Endothelial cell of umbilical vein (primary cell): Measurements from ENCODE around the gene CCDC107. TPM values are rescaled to one million over a fixed set of nuclear protein-coding genes. Genes with fewer than 3 reads are reported as not detected.

Experiments
- BruUV-seq: library from RNA; stranded (reverse); fragments of 400-500 nt; replicated peaks from 2 replicates; lab custom pipeline; 2021; lab: Mats Ljungman, UMichigan
- CTCF ChIA-PET: fragments of 300-600, 350-600 bp; sonication (Branson Sonifier 250); formaldehyde crosslinking; loops from one replicate; lab custom pipeline; 2021; ENCODE audit warnings: antibody characterized with exemption, inconsistent platforms; lab: Charles Lee
- POLR2A ChIA-PET: fragments of 300-600, 350-600 bp; sonication (Branson Sonifier 250); formaldehyde crosslinking; loops from one replicate; lab custom pipeline; 2021; ENCODE audit warnings: antibody characterized with exemption, inconsistent platforms; lab: Charles Lee
- DNase-seq: peaks from one replicate; pipeline ENCODE4 v3.0.0-alpha.2; 2011; ENCODE audit warnings: low read depth, low spot score
- FAIRE-seq: peaks from 2 replicates; lab custom pipeline; 2011; peaks lifted over from hg19 to GRCh38; lab: Jason Lieb, UNC
- H2AFZ ChIP-seq: 2 replicates; pipeline ENCODE4 v1.6.0; 2012; ENCODE audit warnings: low read depth, low read length, control low read depth, inconsistent platforms
- H3K27ac ChIP-seq: 2 replicates; pipeline ENCODE4 v1.5.1; 2011; ENCODE audit warnings: low read depth, mild to moderate bottlenecking, control low read depth, low read length, moderate library complexity; ENCODE audit not compliant: insufficient read depth
- H3K27me3 ChIP-seq, 2 experiments: 2 replicates each; pipeline versions ENCODE4 v1.6.0 to v1.6.1; 2011; ENCODE audit warnings: low read length in 2 of 2, mixed read lengths in 1 of 2; ENCODE audit not compliant: control insufficient read depth in 2 of 2, insufficient read depth in 2 of 2
- H3K36me3 ChIP-seq, 2 experiments: 2 replicates in 1 of 2; 3 replicates in 1 of 2; pipeline ENCODE4 v1.5.1; 2011; ENCODE audit warnings: low read length in 2 of 2, mild to moderate bottlenecking in 1 of 2, moderate library complexity in 1 of 2; ENCODE audit not compliant: control insufficient read depth in 2 of 2, insufficient read depth in 2 of 2; ENCODE audit errors: extremely low read depth in 1 of 2
- H3K4me1 ChIP-seq: 3 replicates; pipeline ENCODE4 v1.5.1; 2011; ENCODE audit warnings: mild to moderate bottlenecking, low read length; ENCODE audit not compliant: control insufficient read depth, insufficient read depth; ENCODE audit errors: extremely low read depth
- H3K4me2 ChIP-seq: 2 replicates; pipeline ENCODE4 v1.6.1; 2011; ENCODE audit warnings: low read length, control low read depth, mixed read lengths; ENCODE audit not compliant: insufficient read depth
- H3K4me3 ChIP-seq, 3 experiments: fragments of 200-600 bp in 1 of 3; sonication (generic), shearing (Covaris generic) in 1 of 3; replicated peaks in 1 of 3; 2 replicates each; pipeline ENCODE4 v1.5.1; 2011 to 2016; ENCODE audit warnings: control low read depth in 3 of 3, low read length in 3 of 3, mild to moderate bottlenecking in 2 of 3, inconsistent platforms in 1 of 3, low read depth in 1 of 3, moderate library complexity in 1 of 3; ENCODE audit not compliant: insufficient read depth in 1 of 3
- H3K79me2 ChIP-seq: 2 replicates; pipeline ENCODE4 v1.6.0; 2012; ENCODE audit warnings: low read length, inconsistent platforms; ENCODE audit not compliant: control insufficient read depth, insufficient read depth
- H3K9ac ChIP-seq: replicated peaks from 2 replicates; pipeline ENCODE3; 2011; ENCODE audit warnings: low read length, control low read depth; ENCODE audit not compliant: insufficient read depth; ENCODE audit errors: extremely low read depth
- H3K9me1 ChIP-seq: replicated peaks from 3 replicates; pipeline ENCODE4 v1.6.0; 2011; ENCODE audit warnings: mild to moderate bottlenecking, low read length; ENCODE audit not compliant: control insufficient read depth, insufficient read depth; ENCODE audit errors: extremely low read depth
- H3K9me3 ChIP-seq: replicated peaks from 2 replicates; pipeline ENCODE4 v1.5.1; 2012; ENCODE audit warnings: low read length, inconsistent platforms; ENCODE audit not compliant: control insufficient read depth, insufficient read depth
- H4K20me1 ChIP-seq: replicated peaks from 2 replicates; pipeline ENCODE3; 2011; ENCODE audit warnings: mild to moderate bottlenecking, low read length; ENCODE audit not compliant: control insufficient read depth, insufficient read depth; ENCODE audit errors: extremely low read depth
- CTCF ChIP-seq, 2 donors: IDR thresholded peaks; 1 replicate in 1 of 2; 2 replicates in 1 of 2; pipeline ENCODE4 v1.5.1; 2011; ENCODE audit warnings: low read length in 2 of 2, mild to moderate bottlenecking in 2 of 2, moderate library complexity in 2 of 2, control low read depth in 1 of 2, inconsistent platforms in 1 of 2, low read depth in 1 of 2; ENCODE audit not compliant: insufficient read depth in 1 of 2; ENCODE audit errors: extremely low read depth in 1 of 2
- EZH2 ChIP-seq: IDR thresholded peaks from 2 replicates; pipeline ENCODE4 v1.6.1; 2012; ENCODE audit warnings: borderline replicate concordance, low read depth, mild to moderate bottlenecking, moderate library complexity, low read length, inconsistent platforms; ENCODE audit not compliant: severe bottlenecking
- FOS ChIP-seq: IDR thresholded peaks from 2 replicates; pipeline ENCODE4 v1.6.1; 2011; ENCODE audit warnings: mild to moderate bottlenecking, low read length, moderate library complexity, borderline replicate concordance; ENCODE audit not compliant: insufficient read depth
- GATA2 ChIP-seq: IDR thresholded peaks from 2 replicates; pipeline ENCODE4 v1.7.0; 2011; ENCODE audit warnings: low read depth, mild to moderate bottlenecking, moderate library complexity, mixed read lengths, low read length; ENCODE audit not compliant: insufficient read length, insufficient read depth
- JUN ChIP-seq: IDR thresholded peaks from 2 replicates; pipeline ENCODE4 v1.6.1; 2011; ENCODE audit warnings: borderline replicate concordance, low read depth; ENCODE audit not compliant: insufficient read length, insufficient read depth
- MAX ChIP-seq: IDR thresholded peaks from 2 replicates; pipeline ENCODE4 v1.6.1; 2011; ENCODE audit not compliant: insufficient read depth, insufficient read length
- MYC ChIP-seq: IDR thresholded peaks from one replicate; pipeline ENCODE4 v1.6.1; 2011; ENCODE audit warnings: mild to moderate bottlenecking, low read depth, low read length
- POLR2A ChIP-seq: IDR thresholded peaks from 2 replicates; pipeline ENCODE4 v1.6.1; 2012; ENCODE audit warnings: low read depth, mild to moderate bottlenecking, control low read depth, low read length
- POLR2AphosphoS5 ChIP-seq: IDR thresholded peaks from 2 replicates; pipeline ENCODE4 v1.6.1; 2012; ENCODE audit warnings: low read depth, mild to moderate bottlenecking, control low read depth, low read length, moderate library complexity; ENCODE audit not compliant: insufficient read depth
- dilution Hi-C: fragments of 300-500 bp; cut with MboI; formaldehyde crosslinking; loops from one replicate; pipeline ENCODE4 v1.15.0; 2019; ENCODE audit warnings: low sequenced_read_pairs; ENCODE audit not compliant: extremely low pct_ligation_motif_present
- intact Hi-C: fragments of 100-400 bp; cut with micrococcal nuclease; formaldehyde crosslinking; loops from one replicate; pipeline ENCODE4 v1.10.0; 2022
- polyA plus RNA-seq, 4 experiments: library from polyadenylated mRNA; depleted of rRNA in 3 of 4; stranded (reverse) in 3 of 4; unstranded in 1 of 4; fragments of >200 nt; gene quantifications; 2 replicates each; pipeline versions ENCODE4 v1.2.1 to v1.2.3, GENCODE V29; 2011 to 2012; ENCODE audit warnings: missing spikeins in 1 of 4
- total RNA-seq: library from RNA; stranded (reverse); gene quantifications from 2 replicates; pipeline ENCODE4 v1.2.3, GENCODE V29; 2021

Gene CCDC107
- total and polyA plus RNA-seq, 2 donors (not counting 3 experiments of a cell fraction or from before 2014, with no cell fraction given) = 13.2 to 16.0 TPM

- BruUV-seq = no TSS peak
- H4K20me1 ChIP-seq = no peaks in the 10 kb centered on the region
- peaks cover 7 to 20% of the 10 kb centered on the region in 2 experiments for H3K36me3 ChIP-seq
- intact Hi-C loops (loop anchor here (2.0 kb wide), 1 partner anchor 83 kb away; the partner anchor contains the start of gene TESK1), dilution Hi-C loops (no loop called here)
- peaks cover 28% of the 10 kb centered on the region for H3K4me1 ChIP-seq
- no peak overlapping the region for H2AFZ ChIP-seq
- ChIA-PET CTCF (interaction anchor here (0.8 to 13.5 kb wide), 6 partner anchors 8 to 84 kb away, joined by 3 to 227 read pairs (median 6); partner anchors contain the start of genes ARHGEF39, CCDC107 and RMRP), POLR2A (interaction anchor here (1.2 kb wide), 1 partner anchor 30 kb away, joined by 4 read pairs; the partner anchor contains the start of genes CCDC107 and RMRP)
- peaks cover 36% of the 10 kb centered on the region for H3K79me2 ChIP-seq
- no peaks in the 10 kb centered on the region for H3K27me3 ChIP-seq
- H3K9me3 ChIP-seq = no peaks in the 10 kb centered on the region
- FAIRE-seq = no peak
- TF ChIP-seq MYC = no peak
- no peak for TF ChIP-seq GATA2
- TF ChIP-seq POLR2A = no peak
- TF ChIP-seq EZH2 = no peak
- no peak for TF ChIP-seq MAX
- no peak for TF ChIP-seq POLR2AphosphoS5
- no peak for TF ChIP-seq CTCF (IDR thresholded peaks at IDR 0.05; ENCODE audit: extremely low read depth in 1 of 2, insufficient read depth in 1 of 2, low read depth in 1 of 2, low read length in 2 of 2)
- no peak for TF ChIP-seq JUN
- no peak for TF ChIP-seq FOS
- peak overlapping the region; percentile 84 for H3K4me2 ChIP-seq
- no peaks in the 10 kb centered on the region for H3K9me1 ChIP-seq
- no peak overlapping the region for H3K27ac ChIP-seq
- DNase-seq = no peak
- no peak overlapping the region for H3K9ac ChIP-seq
- peak overlapping the region in 1 of 3 experiments; percentile 82 for H3K4me3 ChIP-seq
Measured at GRCh38 chr9:35687972-35688557, 30.0 kb downstream of the CCDC107 start.
